ENCODE results near the gene PPY.
"Not testable (repeated sequence)": the region's sequence is repeated elsewhere in the genome, so short reads cannot be mapped to it uniquely, and the experiment has no call there.

The PPY gene

GRCh38 chr17:43979011-43979410 is 36.7 kb upstream of the PPY start:
- no peaks in the 10 kb centered on the region for H3K36me3 ChIP-seq (ENCODE audit: control insufficient read depth in 5 of 5, insufficient read depth in 5 of 5, low read length in 5 of 5)
- H3K4me3 ChIP-seq (ENCODE audit: low read depth in 1 of 5, low read length in 5 of 5), result no peak overlapping the region
- H3K9me3 ChIP-seq (ENCODE audit: control insufficient read depth in 5 of 5, low read length in 5 of 5), result no peaks in the 10 kb centered on the region
- H3K27ac ChIP-seq (ENCODE audit: low read depth, low read length), result no peak overlapping the region
- H3K4me1 ChIP-seq (ENCODE audit: control insufficient read depth in 5 of 5, insufficient read depth in 5 of 5, low read length in 5 of 5), result peaks cover 0 to 9% (median 8%) of the 10 kb centered on the region in 5 donors
- H3K27me3 ChIP-seq (ENCODE audit: control insufficient read depth in 5 of 5, insufficient read depth in 4 of 5, low read length in 5 of 5), result peaks cover 18 to 31% (median 20%) of the 10 kb centered on the region in 5 donors
- H3K9ac ChIP-seq (ENCODE audit: low read length in 5 of 5), result no peak overlapping the region

- Histone ChIP-seq H3K27me3 (ENCODE audit: control insufficient read depth in 5 of 5, insufficient read depth in 4 of 5, low read length in 5 of 5) (peaks cover 11 to 22% (median 11%) of the 10 kb centered on the region in 5 donors), H3K27ac (ENCODE audit: low read depth, low read length) (no peak overlapping the region), H3K9me3 (ENCODE audit: control insufficient read depth in 5 of 5, low read length in 5 of 5) (no peaks in the 10 kb centered on the region), H3K36me3 (ENCODE audit: control insufficient read depth in 5 of 5, insufficient read depth in 5 of 5, low read length in 5 of 5) (no peaks in the 10 kb centered on the region), H3K9ac (ENCODE audit: low read length in 5 of 5) (no peak overlapping the region), H3K4me3 (ENCODE audit: low read depth in 1 of 5, low read length in 5 of 5) (no peak overlapping the region), H3K4me1 (ENCODE audit: control insufficient read depth in 5 of 5, insufficient read depth in 5 of 5, low read length in 5 of 5) (no peaks in the 10 kb centered on the region)
Measured at GRCh38 chr17:43978078-43978477, 35.8 kb upstream of the PPY start.

- Histone ChIP-seq H3K9me3 (ENCODE audit: control insufficient read depth in 5 of 5, low read length in 5 of 5) (no peaks in the 10 kb centered on the region), H3K27me3 (ENCODE audit: control insufficient read depth in 5 of 5, insufficient read depth in 4 of 5, low read length in 5 of 5) (peaks cover 3 to 13% (median 5%) of the 10 kb centered on the region in 5 donors), H3K4me1 (ENCODE audit: control insufficient read depth in 5 of 5, insufficient read depth in 5 of 5, low read length in 5 of 5) (no peaks in the 10 kb centered on the region), H3K36me3 (ENCODE audit: control insufficient read depth in 5 of 5, insufficient read depth in 5 of 5, low read length in 5 of 5) (no peaks in the 10 kb centered on the region), H3K4me3 (ENCODE audit: low read depth in 1 of 5, low read length in 5 of 5) (no peak overlapping the region), H3K27ac (ENCODE audit: low read depth, low read length) (no peak overlapping the region), H3K9ac (ENCODE audit: low read length in 5 of 5) (no peak overlapping the region)
Measured at GRCh38 chr17:43976963-43977837, 34.9 kb upstream of the PPY start.

- Histone ChIP-seq H3K36me3 (ENCODE audit: control insufficient read depth in 5 of 5, insufficient read depth in 5 of 5, low read length in 5 of 5) (no peaks in the 10 kb centered on the region), H3K9me3 (ENCODE audit: control insufficient read depth in 5 of 5, low read length in 5 of 5) (no peaks in the 10 kb centered on the region), H3K9ac (ENCODE audit: low read length in 5 of 5) (no peak overlapping the region), H3K4me3 (ENCODE audit: low read depth in 1 of 5, low read length in 5 of 5) (no peak overlapping the region), H3K27me3 (ENCODE audit: control insufficient read depth in 5 of 5, insufficient read depth in 4 of 5, low read length in 5 of 5) (peaks cover 0 to 10% (median 5%) of the 10 kb centered on the region in 5 donors), H3K4me1 (ENCODE audit: control insufficient read depth in 5 of 5, insufficient read depth in 5 of 5, low read length in 5 of 5) (no peaks in the 10 kb centered on the region), H3K27ac (ENCODE audit: low read depth, low read length) (no peak overlapping the region)
Measured at GRCh38 chr17:43975898-43976297, 33.6 kb upstream of the PPY start.

- Histone ChIP-seq H3K9me3 (ENCODE audit: control insufficient read depth in 5 of 5, low read length in 5 of 5) (no peaks in the 10 kb centered on the region), H3K27me3 (ENCODE audit: control insufficient read depth in 5 of 5, insufficient read depth in 4 of 5, low read length in 5 of 5) (peaks cover 0 to 10% (median 5%) of the 10 kb centered on the region in 5 donors)
Measured at GRCh38 chr17:43974382-43975266, 32.3 kb upstream of the PPY start.

GRCh38 chr17:43972444-43973212 is 30.4 kb upstream of the PPY start:
- not testable (repeated sequence) for H3K9ac ChIP-seq (ENCODE audit: low read length in 5 of 5); H3K4me1 ChIP-seq (ENCODE audit: control insufficient read depth in 5 of 5, insufficient read depth in 5 of 5, low read length in 5 of 5); H3K9me3 ChIP-seq (ENCODE audit: control insufficient read depth in 5 of 5, low read length in 5 of 5); H3K27ac ChIP-seq (ENCODE audit: low read depth, low read length); H3K4me3 ChIP-seq (ENCODE audit: low read depth in 1 of 5, low read length in 5 of 5); H3K36me3 ChIP-seq (ENCODE audit: control insufficient read depth in 5 of 5, insufficient read depth in 5 of 5, low read length in 5 of 5)
- peaks cover 0 to 12% (median 4%) of the 10 kb centered on the region in 5 donors for H3K27me3 ChIP-seq (ENCODE audit: control insufficient read depth in 5 of 5, insufficient read depth in 4 of 5, low read length in 5 of 5)

More at GRCh38 chr17:43974382-43975266, 32.3 kb upstream of the PPY start:
- H3K27ac ChIP-seq (ENCODE audit: low read depth, low read length), result no peak overlapping the region
- H3K9ac ChIP-seq (ENCODE audit: low read length in 5 of 5), result no peak overlapping the region
- H3K36me3 ChIP-seq (ENCODE audit: control insufficient read depth in 5 of 5, insufficient read depth in 5 of 5, low read length in 5 of 5), result no peaks in the 10 kb centered on the region
- H3K4me3 ChIP-seq (ENCODE audit: low read depth in 1 of 5, low read length in 5 of 5), result no peak overlapping the region
- no peaks in the 10 kb centered on the region for H3K4me1 ChIP-seq (ENCODE audit: control insufficient read depth in 5 of 5, insufficient read depth in 5 of 5, low read length in 5 of 5)

- H3K27ac ChIP-seq (ENCODE audit: low read depth, low read length); H3K36me3 ChIP-seq (ENCODE audit: control insufficient read depth in 5 of 5, insufficient read depth in 5 of 5, low read length in 5 of 5); H3K4me1 ChIP-seq (ENCODE audit: control insufficient read depth in 5 of 5, insufficient read depth in 5 of 5, low read length in 5 of 5); H3K9me3 ChIP-seq (ENCODE audit: control insufficient read depth in 5 of 5, low read length in 5 of 5); H3K27me3 ChIP-seq (ENCODE audit: control insufficient read depth in 5 of 5, insufficient read depth in 4 of 5, low read length in 5 of 5); H3K9ac ChIP-seq (ENCODE audit: low read length in 5 of 5); H3K4me3 ChIP-seq (ENCODE audit: low read depth in 1 of 5, low read length in 5 of 5): not testable (repeated sequence)
Measured at GRCh38 chr17:43971436-43971835, 29.2 kb upstream of the PPY start.

- peaks cover 0 to 10% (median 2%) of the 10 kb centered on the region in 5 donors for H3K27me3 ChIP-seq (ENCODE audit: control insufficient read depth in 5 of 5, insufficient read depth in 4 of 5, low read length in 5 of 5)
- no peak overlapping the region for H3K27ac ChIP-seq (ENCODE audit: low read depth, low read length)
- H3K4me3 ChIP-seq (ENCODE audit: low read depth in 1 of 5, low read length in 5 of 5), result no peak overlapping the region
- no peaks in the 10 kb centered on the region for H3K36me3 ChIP-seq (ENCODE audit: control insufficient read depth in 5 of 5, insufficient read depth in 5 of 5, low read length in 5 of 5)
- H3K9me3 ChIP-seq (ENCODE audit: control insufficient read depth in 5 of 5, low read length in 5 of 5), result no peaks in the 10 kb centered on the region
- H3K4me1 ChIP-seq (ENCODE audit: control insufficient read depth in 5 of 5, insufficient read depth in 5 of 5, low read length in 5 of 5), result no peaks in the 10 kb centered on the region
- no peak overlapping the region for H3K9ac ChIP-seq (ENCODE audit: low read length in 5 of 5)
Measured at GRCh38 chr17:43970366-43970765, 28.1 kb upstream of the PPY start.

- peaks cover 0 to 9% (median 6%) of the 10 kb centered on the region in 5 donors for H3K27me3 ChIP-seq (ENCODE audit: control insufficient read depth in 5 of 5, insufficient read depth in 4 of 5, low read length in 5 of 5)
- H3K9me3 ChIP-seq (ENCODE audit: control insufficient read depth in 5 of 5, low read length in 5 of 5), result no peaks in the 10 kb centered on the region
- no peak overlapping the region for H3K4me3 ChIP-seq (ENCODE audit: low read depth in 1 of 5, low read length in 5 of 5)
- no peak overlapping the region for H3K9ac ChIP-seq (ENCODE audit: low read length in 5 of 5)
- no peaks in the 10 kb centered on the region for H3K4me1 ChIP-seq (ENCODE audit: control insufficient read depth in 5 of 5, insufficient read depth in 5 of 5, low read length in 5 of 5)
- no peaks in the 10 kb centered on the region for H3K36me3 ChIP-seq (ENCODE audit: control insufficient read depth in 5 of 5, insufficient read depth in 5 of 5, low read length in 5 of 5)
- H3K27ac ChIP-seq (ENCODE audit: low read depth, low read length), result no peak overlapping the region
Measured at GRCh38 chr17:43967251-43967875, 25.1 kb upstream of the PPY start.

Measured in subcutaneous abdominal adipose tissue (tissue), 5 donors.